Ishikawa (cell line): ENCODE results near the gene MKLN1.

Experiments
- FOXM1 ChIP-seq: IDR thresholded peaks from 2 replicates; pipeline ENCODE4 v1.6.1; 2012; ENCODE audit warnings: low read depth, borderline replicate concordance
- TAF1 ChIP-seq: IDR thresholded peaks from 2 replicates; pipeline ENCODE4 v1.6.1; 2012; ENCODE audit warnings: low read depth, mild to moderate bottlenecking
- ZBTB7A ChIP-seq: IDR thresholded peaks from 2 replicates; pipeline ENCODE4 v1.6.1; 2012; ENCODE audit warnings: low read depth
- TF ChIP-seq, protein P1 (sequence below): IDR thresholded peaks from 2 replicates; pipeline ENCODE4 v1.6.1; 2012

DNA sequence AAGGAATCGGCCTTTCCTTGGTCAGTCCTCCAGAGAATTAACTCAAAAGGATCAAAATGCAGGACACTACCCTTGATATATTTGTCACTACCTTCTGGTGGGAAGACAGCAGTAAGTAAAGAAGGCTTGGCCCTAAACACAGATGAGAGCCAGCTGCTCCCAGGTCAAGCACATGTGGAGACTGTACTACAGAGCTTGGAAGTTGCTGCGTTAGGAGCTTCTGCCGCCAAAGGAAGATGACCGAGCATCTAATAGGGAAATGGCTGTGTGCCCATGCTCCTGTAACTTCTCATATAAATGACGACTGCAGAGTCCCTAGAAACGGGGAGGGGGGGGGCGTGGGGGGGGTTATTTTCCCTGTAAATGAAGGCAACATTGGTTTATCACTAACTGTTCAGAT is 169.8 kb downstream of the MKLN1 start:
- TF ChIP-seq FOXM1 (no peak), TAF1 (no peak), ZBTB7A (no peak)
- TF ChIP-seq, protein P1, sequence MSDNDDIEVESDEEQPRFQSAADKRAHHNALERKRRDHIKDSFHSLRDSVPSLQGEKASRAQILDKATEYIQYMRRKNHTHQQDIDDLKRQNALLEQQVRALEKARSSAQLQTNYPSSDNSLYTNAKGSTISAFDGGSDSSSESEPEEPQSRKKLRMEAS: no peak
